DMS153 (cell line): ENCODE results near the gene TCEANC2.

Experiments used
- DNase-seq: peaks from one replicate; lab custom pipeline; 2025; lab: John Stamatoyannopoulos, UW

TCEANC2 gene

DNA sequence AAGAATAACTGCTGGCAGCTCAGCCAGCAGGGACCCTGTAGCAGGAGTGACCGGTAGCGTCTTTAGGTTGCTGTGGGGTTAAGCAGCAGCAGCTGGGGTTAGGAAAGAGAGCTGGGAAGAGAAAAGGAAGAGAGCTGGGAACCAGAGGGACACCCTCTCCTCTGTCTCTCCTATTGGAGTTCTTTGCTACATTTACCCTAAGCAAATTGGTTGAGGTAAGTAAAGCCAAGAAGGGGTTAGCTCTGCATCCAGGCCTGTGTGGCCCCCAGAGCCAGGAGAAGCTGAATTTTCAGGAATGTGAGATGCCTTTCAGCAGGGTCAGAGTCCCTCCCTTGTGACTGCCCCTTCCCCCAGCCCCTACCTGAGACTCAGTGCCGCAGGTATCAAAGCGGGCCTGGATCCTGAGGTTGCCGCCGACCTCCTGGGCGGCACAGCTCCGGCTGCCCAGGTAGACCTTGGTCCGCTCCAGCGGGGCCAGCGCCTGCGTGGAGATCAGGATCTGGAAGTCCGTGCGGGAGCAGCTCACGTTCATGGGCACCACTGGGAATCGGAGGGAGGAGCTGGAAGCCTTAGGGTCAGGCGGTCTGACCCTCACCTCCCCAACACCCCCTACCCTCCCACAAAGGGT lies 83.0 kb downstream of the TCEANC2 start:
- DNase-seq = no peak

DNA sequence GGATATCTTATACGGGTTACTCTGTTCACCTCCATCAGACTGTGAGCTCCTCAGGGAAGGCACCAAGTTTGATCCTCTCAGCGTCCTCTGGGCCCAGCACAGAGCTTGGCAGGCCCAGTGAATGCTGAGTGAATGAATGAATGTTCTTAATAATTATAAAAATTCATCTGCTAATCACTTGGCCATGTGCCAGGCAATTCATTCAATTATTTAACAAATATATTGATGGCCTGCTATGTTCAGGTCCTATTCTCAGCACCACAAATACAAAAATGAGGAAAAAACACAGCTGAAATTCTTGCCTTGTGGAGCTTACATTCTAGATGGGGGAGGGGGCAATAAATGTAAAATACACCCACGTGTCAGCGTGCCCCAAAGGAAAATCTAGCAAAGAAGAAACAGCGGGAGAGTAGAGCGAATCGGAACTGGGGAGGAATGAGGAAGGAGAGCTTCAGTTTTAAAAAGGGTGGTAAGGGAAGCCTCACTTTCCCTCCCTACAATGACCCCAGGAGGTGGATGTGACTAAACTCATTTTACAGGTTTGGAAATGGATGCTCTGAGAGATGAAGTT lies 83.6 kb downstream of the TCEANC2 start:
- no peak for DNase-seq

DNA sequence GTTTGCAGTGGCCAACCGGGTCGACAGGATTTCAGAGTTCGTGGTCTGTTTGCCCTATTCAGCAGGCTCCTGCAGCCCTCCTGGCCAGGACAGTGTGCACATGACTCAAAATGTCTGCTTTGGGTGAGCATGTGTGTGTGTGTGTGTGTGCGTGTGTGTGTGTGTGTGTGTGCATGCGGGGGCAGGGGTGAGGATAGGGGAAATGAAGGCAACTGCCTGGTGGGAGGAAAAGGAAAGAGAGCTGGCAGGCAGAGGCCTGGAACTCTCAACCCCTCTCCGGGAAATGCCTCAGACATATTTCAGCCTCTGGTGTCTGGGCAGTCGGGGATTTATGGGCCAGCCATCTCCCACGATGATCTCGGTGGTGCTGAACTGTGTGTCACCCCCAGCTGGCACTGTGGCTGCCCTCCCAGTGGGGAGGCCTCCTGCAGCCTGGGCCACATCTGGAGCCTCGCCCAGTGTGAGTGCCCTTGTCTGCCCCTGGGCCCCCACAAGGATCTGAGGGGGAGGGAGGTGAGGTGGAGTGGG lies 84.2 kb downstream of the TCEANC2 start:
- no peak for DNase-seq

DNA sequence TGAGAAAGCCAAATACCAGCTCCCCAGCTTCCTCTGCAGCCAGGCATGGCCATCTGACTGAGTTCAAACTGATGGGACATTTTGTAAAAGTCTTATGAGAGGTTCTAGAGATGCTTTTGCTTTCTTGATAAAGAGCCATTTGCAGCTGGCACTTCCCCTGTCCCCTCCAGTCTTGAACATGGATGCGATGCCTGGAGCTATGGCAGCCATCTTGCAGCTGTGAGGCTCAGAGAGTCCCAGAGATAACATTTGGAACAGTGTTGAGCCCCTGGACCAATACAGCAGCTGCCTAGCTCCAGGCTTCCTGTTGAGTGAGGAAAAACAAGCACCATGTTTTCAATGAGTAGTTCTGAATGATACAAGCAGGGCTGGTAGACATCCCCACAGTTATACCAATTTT lies 85.6 kb downstream of the TCEANC2 start:
- DNase-seq = no peak

DNA sequence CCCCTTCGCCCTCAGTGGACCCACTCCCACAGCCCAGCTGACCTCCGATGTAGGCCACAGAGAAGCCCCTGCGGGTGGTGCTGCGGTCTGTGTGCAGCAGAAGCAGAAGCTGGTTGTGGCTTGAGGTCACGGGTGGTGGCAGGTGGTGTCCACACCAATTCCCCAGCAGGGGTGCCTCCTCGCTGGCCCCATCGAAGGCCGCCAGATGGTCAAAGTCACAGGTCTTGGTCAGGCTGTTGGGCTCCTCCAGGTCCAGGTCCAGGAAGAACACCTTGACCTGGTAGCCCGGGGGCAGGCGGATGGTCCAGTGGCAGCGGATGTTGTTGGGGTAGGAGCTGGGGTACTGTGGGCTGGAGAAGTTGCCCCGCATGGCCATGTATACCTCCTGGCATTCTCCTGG lies 86.3 kb downstream of the TCEANC2 start:
- no peak for DNase-seq

DNA sequence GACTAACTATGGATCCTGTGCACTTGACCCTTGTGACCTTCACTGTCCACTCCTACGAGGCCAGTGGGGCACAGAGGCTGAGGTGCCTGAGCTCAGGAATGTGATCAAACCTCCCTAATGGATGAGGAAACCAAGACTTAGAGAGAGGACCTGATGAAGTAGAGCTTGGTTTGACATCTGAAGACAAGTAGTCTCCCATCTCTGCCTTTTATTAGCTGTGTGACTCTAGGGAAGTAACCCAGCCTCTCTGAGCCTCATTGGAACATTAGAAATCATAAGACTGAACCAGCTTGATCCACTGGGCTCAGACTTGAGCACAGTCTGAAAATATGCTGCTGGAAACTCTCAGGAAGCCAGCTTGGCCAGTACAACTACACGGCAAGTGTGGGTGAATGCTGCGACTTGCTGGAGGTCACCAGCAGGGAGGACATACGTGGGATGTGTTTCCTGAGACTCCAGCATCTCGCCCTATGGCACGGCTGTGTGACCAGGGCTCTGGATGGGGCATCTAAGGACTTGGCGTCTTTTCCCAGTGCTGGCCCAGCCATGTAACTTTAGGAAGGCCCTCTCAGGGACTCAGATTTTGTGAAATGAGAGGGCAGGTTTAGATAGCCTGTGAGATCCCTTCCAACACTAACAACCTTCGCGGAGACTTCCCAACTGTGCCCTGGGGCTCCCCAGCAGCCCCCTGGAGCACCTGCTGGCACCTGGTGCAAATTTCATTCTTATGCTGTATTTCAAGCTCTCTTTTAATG lies 88.9 kb downstream of the TCEANC2 start:
- no peak for DNase-seq

DNA sequence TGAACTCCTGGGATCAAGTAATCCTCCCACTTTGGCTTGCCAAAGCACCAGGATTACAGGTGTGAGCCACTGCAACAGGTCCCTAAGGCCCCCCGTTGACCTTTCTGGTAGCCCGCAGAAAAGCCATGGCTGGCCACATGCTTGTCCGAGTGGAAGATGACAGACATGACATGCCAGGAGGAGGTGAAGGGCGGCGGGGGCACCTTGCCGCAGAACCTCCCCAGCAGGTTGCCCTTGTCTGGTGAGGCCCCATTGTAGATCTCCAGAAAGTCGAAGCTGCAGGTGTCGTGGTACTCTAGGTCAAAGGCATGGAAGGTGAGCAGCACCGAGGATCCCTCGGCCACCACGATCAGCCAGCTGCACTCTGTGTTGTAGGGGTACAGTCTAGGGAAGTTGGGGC lies 91.0 kb downstream of the TCEANC2 start:
- no peak for DNase-seq

DNA sequence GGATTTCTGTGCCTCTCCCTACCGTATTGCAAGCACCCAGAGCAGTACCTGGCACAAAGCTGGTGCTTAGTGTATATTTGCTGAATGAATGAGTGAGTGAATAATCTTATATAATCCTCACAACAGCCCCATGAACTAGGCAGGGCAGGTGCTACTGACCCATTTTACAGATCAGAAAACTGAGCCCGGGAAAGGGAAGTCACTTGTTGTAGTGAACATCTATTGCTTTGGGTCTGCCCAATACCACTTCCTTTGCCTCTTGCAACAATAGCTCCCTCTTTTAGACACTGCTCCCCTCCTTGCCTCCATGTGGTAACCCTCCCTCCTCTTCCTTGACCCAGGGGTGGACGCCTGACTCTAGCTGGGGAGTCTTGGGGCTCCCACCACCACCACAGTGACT lies 96.3 kb downstream of the TCEANC2 start:
- no peak for DNase-seq

DNA sequence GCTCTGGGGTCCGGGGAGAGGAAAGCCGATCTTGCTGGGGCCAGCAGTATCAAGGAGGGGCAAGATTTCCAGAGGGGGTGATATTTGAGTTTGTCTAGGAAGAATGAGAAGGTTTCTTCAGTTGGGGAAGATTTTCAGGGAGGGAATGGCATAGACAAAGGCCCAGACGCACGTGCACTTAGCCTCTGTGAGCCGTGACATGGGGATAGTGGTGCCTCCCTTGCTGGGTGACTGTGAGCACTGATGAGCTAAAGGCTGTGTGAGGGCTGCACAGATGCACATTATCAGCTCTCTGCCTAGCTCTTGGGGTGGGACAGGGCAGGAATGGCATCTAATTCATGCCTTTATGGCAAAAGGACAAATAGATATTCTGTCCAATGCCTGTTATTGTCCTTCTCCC lies 97.6 kb downstream of the TCEANC2 start:
- no peak for DNase-seq

DNA sequence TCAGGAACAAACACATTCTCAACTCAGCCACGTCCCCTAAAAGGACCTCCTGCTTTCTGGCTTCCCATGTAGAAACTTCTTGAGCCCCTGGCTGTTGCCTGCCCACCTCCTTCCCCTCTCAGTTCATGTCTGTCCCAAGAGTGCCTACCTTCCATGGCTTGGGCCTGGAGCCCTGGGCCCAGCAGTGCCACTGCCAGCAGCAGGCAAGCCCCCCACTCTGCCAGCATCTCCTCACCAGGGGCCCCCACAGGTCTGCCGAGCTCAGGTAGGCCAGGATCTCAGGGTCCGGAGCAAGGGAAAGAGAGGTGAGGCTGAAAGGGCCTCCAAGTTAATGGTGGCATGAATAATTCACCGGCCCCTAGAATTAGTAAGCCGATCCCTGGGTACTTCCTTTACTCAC lies 99.3 kb downstream of the TCEANC2 start, which contains the start of gene CDCP2:
TSS of gene CDCP2 (minus strand) at position 305 of the 400 bp plus-strand sequence. CDS start at position 227, 78 bp downstream.
- no peak for DNase-seq

DNA sequence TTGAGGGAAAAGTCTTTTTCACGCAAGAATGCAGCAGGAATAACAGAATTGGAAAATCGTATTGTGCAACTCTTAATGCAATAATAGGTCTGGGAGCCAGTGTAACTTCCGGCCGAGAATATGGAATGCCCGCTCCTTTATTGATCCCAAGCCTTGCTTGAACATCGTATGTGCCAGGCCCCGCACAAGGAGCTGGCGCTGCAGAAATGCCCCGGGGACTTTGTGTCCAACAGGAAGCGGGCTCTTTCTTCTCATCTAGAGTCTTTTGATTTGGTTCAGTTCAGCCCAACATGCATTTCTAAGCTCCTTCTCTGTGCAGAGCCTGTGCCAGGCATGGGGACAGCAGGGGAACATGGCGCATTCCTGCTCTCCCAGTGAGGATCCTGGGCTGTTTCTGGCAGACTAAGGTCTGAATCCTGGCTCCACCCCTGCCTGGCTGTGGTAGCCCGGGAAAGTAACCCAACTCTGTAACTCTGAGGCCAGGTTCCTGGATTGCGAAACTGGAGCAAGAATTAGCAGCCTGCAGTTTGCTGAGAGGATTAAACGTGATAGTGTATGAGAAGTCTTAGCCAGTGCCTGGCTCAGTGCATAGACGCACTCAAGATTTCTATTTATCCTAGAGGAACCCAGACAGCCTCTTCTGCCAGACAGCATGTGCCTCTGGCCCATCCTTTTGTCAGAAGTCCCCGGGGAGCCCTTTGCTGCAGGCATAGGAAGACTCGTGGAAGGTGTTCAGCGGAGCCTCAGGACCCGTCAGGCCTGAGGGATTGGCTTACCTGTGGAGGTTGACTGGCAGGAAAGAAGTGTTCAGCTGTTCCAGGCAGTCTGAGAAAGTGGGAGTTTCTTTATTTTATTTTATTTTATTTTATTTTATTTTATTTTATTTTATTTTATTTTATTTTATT lies 100.4 kb downstream of the TCEANC2 start:
- DNase-seq = no peak
